ENCODE measurements around the gene CKAP2L. TPM values are rescaled to one million over a fixed set of nuclear protein-coding genes. Genes with fewer than 3 reads are reported as not detected.

Gene CKAP2L
- total RNA-seq, 1 experiment from 2014 or later, result 23.3 TPM

GRCh38 chr2:112714331-112714730 lies 50.1 kb downstream of the CKAP2L start:
- no peak overlapping the region for H4K5ac ChIP-seq (ENCODE audit: insufficient read length, low read depth, low read length)
- no peak for TF ChIP-seq CTCF (conservative IDR thresholded peaks at IDR 0.05)
- H3K56ac ChIP-seq (ENCODE audit: insufficient read length, low read depth, low read length), result no peak overlapping the region
- H2BK15ac ChIP-seq (ENCODE audit: low read depth, low read length), result no peak overlapping the region
- no peak for DNase-seq
- no peak overlapping the region for H3T11ph ChIP-seq (ENCODE audit: low read length)
- H2AFZ ChIP-seq (ENCODE audit: low read length), result no peak overlapping the region
- no peaks in the 10 kb centered on the region for H3K9me3 ChIP-seq (ENCODE audit: control insufficient read depth, low read depth, low read length)
- no peaks in the 10 kb centered on the region for H3K79me1 ChIP-seq (ENCODE audit: insufficient read depth, low read depth, low read length, poor library complexity, severe bottlenecking)
- no peaks in the 10 kb centered on the region for H3K4me1 Mint-ChIP-seq
- H3K79me2 ChIP-seq (ENCODE audit: insufficient read depth, low read length), result no peaks in the 10 kb centered on the region; the same call in 1 of the 2 replicates
- no peak overlapping the region for H3K4me2 ChIP-seq (ENCODE audit: insufficient read depth, insufficient read length, low read length)
- H2BK120ac ChIP-seq (ENCODE audit: low read depth, low read length, poor library complexity, severe bottlenecking), result no peak overlapping the region
- H3K4me1 ChIP-seq (ENCODE audit: insufficient read depth, low read length), result no peaks in the 10 kb centered on the region
- H3K36me3 Mint-ChIP-seq (ENCODE audit: insufficient read depth in 1 of 3, low read depth in 3 of 3), result no peaks in the 10 kb centered on the region
- H2AK5ac ChIP-seq (ENCODE audit: insufficient read length, low read length), result no peak overlapping the region
- no peak overlapping the region for H3K14ac ChIP-seq (ENCODE audit: insufficient read depth, low read length)
- H3K27ac ChIP-seq (ENCODE audit: insufficient read length, low read depth, low read length), result no peak overlapping the region
- H3K27me3 Mint-ChIP-seq (ENCODE audit: low read depth), result peaks cover 3% of the 10 kb centered on the region
- H3K9ac ChIP-seq (ENCODE audit: extremely low read depth, insufficient read length, low read length), result no peak overlapping the region
- H3K23ac ChIP-seq (ENCODE audit: insufficient read length, low read depth, low read length), result no peak overlapping the region
- H3K27ac Mint-ChIP-seq, result no peak overlapping the region
- no CpG with 5 or more reads among the region's 4 CpGs for WGBS (ENCODE audit: extremely low coverage, insufficient read length, low lambda C conversion rate)
- H3K18ac ChIP-seq (ENCODE audit: insufficient read length, low read depth, low read length), result no peak overlapping the region
- no peak overlapping the region for H2BK12ac ChIP-seq (ENCODE audit: insufficient read length, low read depth, low read length)
- H2BK5ac ChIP-seq (ENCODE audit: insufficient read length, low read length), result no peak overlapping the region
- no peak overlapping the region for H4K91ac ChIP-seq (ENCODE audit: insufficient read length, low read depth, low read length)
- no peak overlapping the region for H3K4ac ChIP-seq (ENCODE audit: low read depth, low read length)
- no peaks in the 10 kb centered on the region for H3K27me3 ChIP-seq (ENCODE audit: insufficient read depth, low read length)
- H3K9me3 Mint-ChIP-seq, result no peaks in the 10 kb centered on the region; a peak in 2 of 5 replicates
- H4K8ac ChIP-seq (replicated peaks; ENCODE audit: insufficient read length, low read depth, low read length), result no peak overlapping the region
- H3K4me3 Mint-ChIP-seq, result no peak overlapping the region
- no peak overlapping the region for H2BK20ac ChIP-seq (ENCODE audit: low read depth, low read length, poor library complexity, severe bottlenecking)
- no peaks in the 10 kb centered on the region for H3K23me2 ChIP-seq (ENCODE audit: insufficient read length, low read depth, low read length, poor library complexity, severe bottlenecking)
- H4K20me1 ChIP-seq (ENCODE audit: control insufficient read depth, insufficient read depth, insufficient read length), result no peaks in the 10 kb centered on the region
